ENCODE measurements around the gene KCTD20.

The KCTD20 gene

GRCh38 chr6:36423101-36423824 is 19.5 kb upstream of the KCTD20 start:
- H3K9me3 ChIP-seq (ENCODE audit: control insufficient read depth in 2 of 2, low read length in 2 of 2) = no peaks in the 10 kb centered on the region
- no peaks in the 10 kb centered on the region for H3K27me3 ChIP-seq (ENCODE audit: control insufficient read depth in 1 of 2, insufficient read depth in 2 of 2, low read length in 2 of 2)
- peak overlapping the region; percentile 88 for H3K4me3 ChIP-seq (ENCODE audit: low read length in 2 of 2)

GRCh38 chr6:36426622-36427021 is 16.2 kb upstream of the KCTD20 start:
- H3K4me3 ChIP-seq (ENCODE audit: low read length in 2 of 2) = no peak overlapping the region
- H3K4me1 ChIP-seq (ENCODE audit: control insufficient read depth, insufficient read depth, low read length) = peaks cover 12% of the 10 kb centered on the region
- H3K27me3 ChIP-seq (ENCODE audit: control insufficient read depth in 1 of 2, insufficient read depth in 2 of 2, low read length in 2 of 2) = no peaks in the 10 kb centered on the region
- H3K27ac ChIP-seq (ENCODE audit: low read length) = no peak overlapping the region
- H3K9ac ChIP-seq (ENCODE audit: low read length in 2 of 2) = no peak overlapping the region
- H3K9me3 ChIP-seq (ENCODE audit: control insufficient read depth in 2 of 2, low read length in 2 of 2) = no peaks in the 10 kb centered on the region
- H3K36me3 ChIP-seq (ENCODE audit: control insufficient read depth in 2 of 2, insufficient read depth in 2 of 2, low read length in 2 of 2) = no peaks in the 10 kb centered on the region

More at GRCh38 chr6:36423101-36423824, 19.5 kb upstream of the KCTD20 start:
- Histone ChIP-seq H3K27ac (ENCODE audit: low read length) (peak overlapping the region; percentile 93), H3K9ac (ENCODE audit: low read length in 2 of 2) (peak overlapping the region; percentile 93 to 94), H3K4me1 (ENCODE audit: control insufficient read depth, insufficient read depth, low read length) (peaks cover 12% of the 10 kb centered on the region), H3K36me3 (ENCODE audit: control insufficient read depth in 2 of 2, insufficient read depth in 2 of 2, low read length in 2 of 2) (no peaks in the 10 kb centered on the region)

GRCh38 chr6:36428911-36429310 is 13.9 kb upstream of the KCTD20 start:
- no peak overlapping the region for H3K9ac ChIP-seq (ENCODE audit: low read length in 2 of 2)
- H3K4me1 ChIP-seq (ENCODE audit: control insufficient read depth, insufficient read depth, low read length) = no peaks in the 10 kb centered on the region
- no peaks in the 10 kb centered on the region for H3K36me3 ChIP-seq (ENCODE audit: control insufficient read depth in 2 of 2, insufficient read depth in 2 of 2, low read length in 2 of 2)
- H3K4me3 ChIP-seq (ENCODE audit: low read length in 2 of 2) = no peak overlapping the region
- no peaks in the 10 kb centered on the region for H3K9me3 ChIP-seq (ENCODE audit: control insufficient read depth in 2 of 2, low read length in 2 of 2)
- H3K27ac ChIP-seq (ENCODE audit: low read length) = no peak overlapping the region
- no peaks in the 10 kb centered on the region for H3K27me3 ChIP-seq (ENCODE audit: control insufficient read depth in 1 of 2, insufficient read depth in 2 of 2, low read length in 2 of 2)

GRCh38 chr6:36430351-36430750 is 12.4 kb upstream of the KCTD20 start:
- Histone ChIP-seq H3K4me3 (ENCODE audit: low read length in 2 of 2) (no peak overlapping the region), H3K4me1 (ENCODE audit: control insufficient read depth, insufficient read depth, low read length) (no peaks in the 10 kb centered on the region), H3K36me3 (ENCODE audit: control insufficient read depth in 2 of 2, insufficient read depth in 2 of 2, low read length in 2 of 2) (no peaks in the 10 kb centered on the region), H3K9ac (ENCODE audit: low read length in 2 of 2) (no peak overlapping the region), H3K27me3 (ENCODE audit: control insufficient read depth in 1 of 2, insufficient read depth in 2 of 2, low read length in 2 of 2) (no peaks in the 10 kb centered on the region), H3K9me3 (ENCODE audit: control insufficient read depth in 2 of 2, low read length in 2 of 2) (no peaks in the 10 kb centered on the region), H3K27ac (ENCODE audit: low read length) (no peak overlapping the region)

GRCh38 chr6:36431197-36431596 is 11.6 kb upstream of the KCTD20 start:
- no peaks in the 10 kb centered on the region for H3K36me3 ChIP-seq (ENCODE audit: control insufficient read depth in 2 of 2, insufficient read depth in 2 of 2, low read length in 2 of 2)
- no peaks in the 10 kb centered on the region for H3K27me3 ChIP-seq (ENCODE audit: control insufficient read depth in 1 of 2, insufficient read depth in 2 of 2, low read length in 2 of 2)
- no peak overlapping the region for H3K27ac ChIP-seq (ENCODE audit: low read length)
- H3K4me1 ChIP-seq (ENCODE audit: control insufficient read depth, insufficient read depth, low read length) = no peaks in the 10 kb centered on the region
- no peaks in the 10 kb centered on the region for H3K9me3 ChIP-seq (ENCODE audit: control insufficient read depth in 2 of 2, low read length in 2 of 2)
- no peak overlapping the region for H3K9ac ChIP-seq (ENCODE audit: low read length in 2 of 2)
- no peak overlapping the region for H3K4me3 ChIP-seq (ENCODE audit: low read length in 2 of 2)

- H3K27me3 ChIP-seq (ENCODE audit: control insufficient read depth in 1 of 2, insufficient read depth in 2 of 2, low read length in 2 of 2) = no peaks in the 10 kb centered on the region
Observed at GRCh38 chr6:36432151-36432671, 10.6 kb upstream of the KCTD20 start.

GRCh38 chr6:36436466-36436865 is 6.3 kb upstream of the KCTD20 start:
- no peak overlapping the region for H3K9ac ChIP-seq (ENCODE audit: low read length in 2 of 2)
- no peak overlapping the region for H3K4me3 ChIP-seq (ENCODE audit: low read length in 2 of 2)
- no peaks in the 10 kb centered on the region for H3K4me1 ChIP-seq (ENCODE audit: control insufficient read depth, insufficient read depth, low read length)
- no peak overlapping the region for H3K27ac ChIP-seq (ENCODE audit: low read length)
- H3K9me3 ChIP-seq (ENCODE audit: control insufficient read depth in 2 of 2, low read length in 2 of 2) = no peaks in the 10 kb centered on the region
- H3K36me3 ChIP-seq (ENCODE audit: control insufficient read depth in 2 of 2, insufficient read depth in 2 of 2, low read length in 2 of 2) = no peaks in the 10 kb centered on the region
- H3K27me3 ChIP-seq (ENCODE audit: control insufficient read depth in 1 of 2, insufficient read depth in 2 of 2, low read length in 2 of 2) = no peaks in the 10 kb centered on the region

More at GRCh38 chr6:36432151-36432671, 10.6 kb upstream of the KCTD20 start:
- no peak overlapping the region for H3K4me3 ChIP-seq (ENCODE audit: low read length in 2 of 2)
- H3K4me1 ChIP-seq (ENCODE audit: control insufficient read depth, insufficient read depth, low read length) = no peaks in the 10 kb centered on the region
- no peaks in the 10 kb centered on the region for H3K9me3 ChIP-seq (ENCODE audit: control insufficient read depth in 2 of 2, low read length in 2 of 2)
- no peak overlapping the region for H3K27ac ChIP-seq (ENCODE audit: low read length)
- no peaks in the 10 kb centered on the region for H3K36me3 ChIP-seq (ENCODE audit: control insufficient read depth in 2 of 2, insufficient read depth in 2 of 2, low read length in 2 of 2)
- H3K9ac ChIP-seq (ENCODE audit: low read length in 2 of 2) = no peak overlapping the region

- Histone ChIP-seq H3K27ac (ENCODE audit: low read length) (peak overlapping the region; percentile 96), H3K9me3 (ENCODE audit: control insufficient read depth in 2 of 2, low read length in 2 of 2) (no peaks in the 10 kb centered on the region), H3K36me3 (ENCODE audit: control insufficient read depth in 2 of 2, insufficient read depth in 2 of 2, low read length in 2 of 2) (no peaks in the 10 kb centered on the region), H3K4me3 (ENCODE audit: low read length in 2 of 2) (peak overlapping the region in 1 of 2 donors; percentile 0), H3K27me3 (ENCODE audit: control insufficient read depth in 1 of 2, insufficient read depth in 2 of 2, low read length in 2 of 2) (no peaks in the 10 kb centered on the region), H3K4me1 (ENCODE audit: control insufficient read depth, insufficient read depth, low read length) (peaks cover 27% of the 10 kb centered on the region), H3K9ac (ENCODE audit: low read length in 2 of 2) (peak overlapping the region in 1 of 2 donors; percentile 10)
Observed at GRCh38 chr6:36441307-36441894, 1.4 kb upstream of the KCTD20 start.

- H3K9ac ChIP-seq (ENCODE audit: low read length in 2 of 2) = peak overlapping the region; percentile 88 to 94
- H3K9me3 ChIP-seq (ENCODE audit: control insufficient read depth in 2 of 2, low read length in 2 of 2) = no peaks in the 10 kb centered on the region
- H3K4me1 ChIP-seq (ENCODE audit: control insufficient read depth, insufficient read depth, low read length) = peaks cover 27% of the 10 kb centered on the region
- no peaks in the 10 kb centered on the region for H3K27me3 ChIP-seq (ENCODE audit: control insufficient read depth in 1 of 2, insufficient read depth in 2 of 2, low read length in 2 of 2)
- H3K27ac ChIP-seq (ENCODE audit: low read length) = peak overlapping the region; percentile 96
- peak overlapping the region; percentile 86 to 95 for H3K4me3 ChIP-seq (ENCODE audit: low read length in 2 of 2)
- no peaks in the 10 kb centered on the region for H3K36me3 ChIP-seq (ENCODE audit: control insufficient read depth in 2 of 2, insufficient read depth in 2 of 2, low read length in 2 of 2)
Observed at GRCh38 chr6:36442103-36442670, 613 bp upstream of the KCTD20 start.

GRCh38 chr6:36443471-36444428 is 950 bp downstream of the KCTD20 start:
- no peaks in the 10 kb centered on the region for H3K9me3 ChIP-seq (ENCODE audit: control insufficient read depth in 2 of 2, low read length in 2 of 2)
- peaks cover 27% of the 10 kb centered on the region for H3K4me1 ChIP-seq (ENCODE audit: control insufficient read depth, insufficient read depth, low read length)
- no peaks in the 10 kb centered on the region for H3K27me3 ChIP-seq (ENCODE audit: control insufficient read depth in 1 of 2, insufficient read depth in 2 of 2, low read length in 2 of 2)
- peak overlapping the region; percentile 95 to 97 for H3K4me3 ChIP-seq (ENCODE audit: low read length in 2 of 2)
- H3K9ac ChIP-seq (ENCODE audit: low read length in 2 of 2) = peak overlapping the region; percentile 88 to 92
- peak overlapping the region; percentile 96 for H3K27ac ChIP-seq (ENCODE audit: low read length)
- no peaks in the 10 kb centered on the region for H3K36me3 ChIP-seq (ENCODE audit: control insufficient read depth in 2 of 2, insufficient read depth in 2 of 2, low read length in 2 of 2)
